K562 (cell line): ENCODE measurements around the gene ZNF165. TPM values are rescaled to one million over a fixed set of nuclear protein-coding genes. Genes with fewer than 3 reads are reported as not detected.

Source experiments
- ATAC-seq: fragments of 200-7000 bp; cut with Tn5 transposase; 3 replicates; pipeline ENCODE4 v1.9.1; 2020; ENCODE audit warnings: moderate library complexity
- BruUV-seq: library from RNA; stranded (reverse); fragments of 400-500 nt; replicated peaks from 2 replicates; lab custom pipeline; 2021; lab: Mats Ljungman, UMichigan
- CTCF ChIA-PET: fragments of 300-600 bp; formaldehyde crosslinking; extraction: SDS; loops from one replicate; lab custom pipeline; 2021; ENCODE audit warnings: low intra/inter-chr PET ratio; lab: Yijun Ruan, JAX
- POLR2A ChIA-PET: fragments of 300-600, 350-650 bp; sonication (Branson Sonifier 250); formaldehyde crosslinking; extraction: SDS; loops from one replicate; lab custom pipeline; 2021; ENCODE audit warnings: antibody characterized with exemption, inconsistent platforms; lab: Yijun Ruan, JAX
- DNase-seq, 4 experiments: peaks; one replicate each; pipeline versions ENCODE4 v3.0.0 to v3.0.0-alpha.2; 2011 to 2018; ENCODE audit warnings: low spot score in 3 of 4, mixed read lengths in 3 of 4; ENCODE audit errors: extremely low read depth in 1 of 4
- FAIRE-seq: peaks from 2 replicates; lab custom pipeline; 2011; peaks lifted over from hg19 to GRCh38; lab: Jason Lieb, UNC
- H2AFZ ChIP-seq: 2 replicates; pipeline ENCODE4 v1.6.0; 2011; ENCODE audit warnings: low read depth, low read length, control low read depth, inconsistent platforms
- H3K27ac ChIP-seq: fragments of 200-600 bp; 3 replicates; pipeline ENCODE4 v1.8.0; 2011; ENCODE audit warnings: low read depth, mild to moderate bottlenecking, control low read depth, inconsistent platforms, low read length, moderate library complexity, mixed read lengths; ENCODE audit errors: extremely low read depth
- H3K27me3 ChIP-seq, 2 experiments: fragments of 300-600 bp in 1 of 2; 2 replicates in 1 of 2; 3 replicates in 1 of 2; pipeline versions ENCODE4 v1.6.0 to v1.8.0; 2011; ENCODE audit warnings: inconsistent platforms in 2 of 2, low read length in 2 of 2, mild to moderate bottlenecking in 1 of 2, mixed read lengths in 1 of 2, moderate library complexity in 1 of 2; ENCODE audit not compliant: control insufficient read depth in 2 of 2, insufficient read depth in 2 of 2
- H3K36me3 ChIP-seq: fragments of 300-600 bp; 3 replicates; pipeline ENCODE4 v1.8.0; 2011; ENCODE audit warnings: mild to moderate bottlenecking, low read length, inconsistent platforms; ENCODE audit not compliant: control insufficient read depth, insufficient read depth
- H3K4me1 ChIP-seq, 2 experiments: fragments of 200-600 bp in 1 of 2; replicated peaks in 1 of 2; 2 replicates in 1 of 2; 3 replicates in 1 of 2; pipeline versions ENCODE4 v1.5.1 to v1.8.0; 2011; ENCODE audit warnings: inconsistent platforms in 2 of 2, low read length in 2 of 2, mild to moderate bottlenecking in 1 of 2, mixed read lengths in 1 of 2, moderate library complexity in 1 of 2; ENCODE audit not compliant: control insufficient read depth in 2 of 2, insufficient read depth in 2 of 2
- H3K4me2 ChIP-seq: 2 replicates; pipeline ENCODE4 v1.6.1; 2011; ENCODE audit warnings: low read length, control low read depth, inconsistent platforms, mixed read lengths; ENCODE audit not compliant: insufficient read depth
- H3K4me3 ChIP-seq: fragments of 200-600 bp; sonication (generic), shearing (Covaris generic); 2 replicates; pipeline ENCODE4 v1.5.1; 2016; ENCODE audit warnings: control low read depth, inconsistent platforms
- H3K79me2 ChIP-seq: fragments of 200-600 bp; 3 replicates; pipeline ENCODE4 v1.8.0; 2011; ENCODE audit warnings: low read length, inconsistent platforms; ENCODE audit not compliant: control insufficient read depth, insufficient read depth
- H3K9ac ChIP-seq, 2 experiments: 2 replicates each; pipeline versions ENCODE4 v1.6.0 to v1.6.1; 2011; ENCODE audit warnings: low read depth in 2 of 2, low read length in 2 of 2, control low read depth in 1 of 2, inconsistent platforms in 1 of 2, mild to moderate bottlenecking in 1 of 2, mixed read lengths in 1 of 2; ENCODE audit not compliant: insufficient read depth in 1 of 2
- H3K9me1 ChIP-seq: one replicate; pipeline ENCODE4 v1.6.0; 2011; ENCODE audit warnings: inconsistent platforms, mild to moderate bottlenecking, low read length, moderate library complexity; ENCODE audit not compliant: control insufficient read depth, insufficient read depth
- H3K9me3 ChIP-seq: replicated peaks from 2 replicates; pipeline ENCODE4 v1.5.1; 2011; ENCODE audit warnings: low read depth, low read length, inconsistent platforms; ENCODE audit not compliant: control insufficient read depth, insufficient read depth
- H4K20me1 ChIP-seq: replicated peaks from 2 replicates; pipeline ENCODE4 v1.6.1; 2011; ENCODE audit warnings: low read length, inconsistent platforms, mixed read lengths; ENCODE audit not compliant: control insufficient read depth, insufficient read depth
- CBFA2T3 ChIP-seq: fragments of 450-650 bp; IDR thresholded peaks from 2 replicates; pipeline ENCODE4 v1.6.1; 2017
- ID3 ChIP-seq, 2 experiments: fragments of 250-450 bp in 1 of 2; fragments of 450-650 bp in 1 of 2; sonication (Bioruptor Pico) in 1 of 2; IDR thresholded peaks; 2 replicates each; pipeline versions ENCODE4 v1.6.1 to v1.8.0; 2016 to 2021; ENCODE audit warnings: mild to moderate bottlenecking in 2 of 2, moderate library complexity in 2 of 2, missing compliant biosample characterization in 1 of 2, missing genetic modification characterization in 1 of 2
- KAT7 ChIP-seq: sonication (generic); formaldehyde crosslinking; IDR thresholded peaks from 2 replicates; pipeline ENCODE4 v1.8.0; 2022; ENCODE audit warnings: missing genetic modification reagents, mild to moderate bottlenecking, borderline replicate concordance
- LCOR ChIP-seq: sonication (generic); formaldehyde crosslinking; IDR thresholded peaks from 2 replicates; pipeline ENCODE4 v1.8.0; 2022; ENCODE audit warnings: mild to moderate bottlenecking, missing genetic modification reagents
- MAFK ChIP-seq: IDR thresholded peaks from 2 replicates; pipeline ENCODE4 v1.6.1; 2011; ENCODE audit warnings: low read length, improper control_type of control experiment
- MBD1 ChIP-seq: fragments of 250-450 bp; sonication (Bioruptor Pico); IDR thresholded peaks from 2 replicates; pipeline ENCODE4 v1.8.0; 2022; ENCODE audit warnings: inconsistent platforms
- MTA2 ChIP-seq: fragments of 450-650 bp; IDR thresholded peaks from 2 replicates; pipeline ENCODE4 v1.6.1; 2016; ENCODE audit warnings: low read depth
- NR2C2 ChIP-seq, 2 experiments: fragments of 200-800 bp in 1 of 2; sonication (Bioruptor generic) in 1 of 2; sonication (generic) in 1 of 2; formaldehyde crosslinking in 1 of 2; IDR thresholded peaks; 2 replicates each; pipeline versions ENCODE4 v1.6.1 to v1.8.0; 2016 to 2022; ENCODE audit warnings: mild to moderate bottlenecking in 1 of 2, missing compliant biosample characterization in 1 of 2, missing genetic modification characterization in 1 of 2, missing genetic modification reagents in 1 of 2
- RAD21 ChIP-seq, 2 experiments: fragments of 250-450 bp in 1 of 2; fragments of 450-650 bp in 1 of 2; sonication (Bioruptor Pico) in 1 of 2; formaldehyde crosslinking in 1 of 2; IDR thresholded peaks in 1 of 2; conservative IDR thresholded peaks in 1 of 2; 2 replicates each; pipeline versions ENCODE4 v1.4.0 to v1.8.0; 2020 to 2022; ENCODE audit warnings: mild to moderate bottlenecking in 2 of 2, moderate library complexity in 1 of 2
- SAP30 ChIP-seq: fragments of 200-600 bp; sonication (generic); IDR thresholded peaks from 2 replicates; pipeline ENCODE4 v1.6.1; 2012; ENCODE audit warnings: borderline replicate concordance, low read depth, mild to moderate bottlenecking, moderate library complexity, low read length, control low read depth, inconsistent platforms; ENCODE audit not compliant: insufficient read depth, poor library complexity, severe bottlenecking
- TFAM ChIP-seq: fragments of 250-450 bp; sonication (Bioruptor Pico); conservative IDR thresholded peaks from 2 replicates; pipeline ENCODE4 v1.5.0; 2021; ENCODE audit warnings: mild to moderate bottlenecking, moderate library complexity
- ZFP36 ChIP-seq: fragments of 150-350 bp; IDR thresholded peaks from 2 replicates; pipeline ENCODE4 v1.6.1; 2018; ENCODE audit warnings: low read length, low read depth; ENCODE audit not compliant: partially characterized antibody
- ZNF143 ChIP-seq: sonication (generic); formaldehyde crosslinking; IDR thresholded peaks from 2 replicates; pipeline ENCODE4 v1.9.0; 2022; ENCODE audit warnings: mild to moderate bottlenecking, missing genetic modification reagents
- ZNF316 ChIP-seq: fragments of 450-650 bp; IDR thresholded peaks from 2 replicates; pipeline ENCODE4 v1.6.1; 2016
- WGBS: fragments of 100-300 bp; shearing (Covaris generic); methylation state at CpG from one replicate; pipeline ENCODE4 v1.1.6; 2016; ENCODE audit warnings: low coverage, mixed read lengths; ENCODE audit not compliant: insufficient coverage; ENCODE audit errors: missing lambda C conversion rate; 5-methylcytosine and 5-hydroxymethylcytosine counted together
- in situ Hi-C: fragments of 300-500 bp; cut with MboI; formaldehyde crosslinking; loops from 4 replicates; pipeline ENCODE4 v1.15.0; 2018; ENCODE audit warnings: inconsistent platforms, mixed read lengths
- intact Hi-C: fragments of 100-400 bp; cut with micrococcal nuclease; formaldehyde crosslinking; loops from 2 replicates; pipeline ENCODE4 v1.14.2; 2022
- polyA plus RNA-seq, 8 experiments: library from polyadenylated mRNA; depleted of rRNA in 4 of 8; stranded (reverse) in 5 of 8; unstranded in 3 of 8; fragments of >200 nt; fragmentation: Nextera tagmentation in 2 of 8; fragmentation: Illumina TruSeq in 1 of 8; extraction: Ambion mirVana in 2 of 8; extraction: Trizol in 1 of 8; gene quantifications; 2 replicates each; pipeline versions ENCODE4 v1.2.1 to v1.2.3, GENCODE V29; 2011 to 2014; ENCODE audit warnings: inconsistent platforms in 1 of 8, missing spikeins in 1 of 8
- total RNA-seq, 7 experiments: library from RNA; depleted of rRNA in 6 of 7; stranded (reverse); fragments of >200 nt in 6 of 7; fragmentation: Illumina TruSeq in 2 of 7; extraction: Trizol in 2 of 7; gene quantifications; 2 replicates each; pipeline versions ENCODE4 v1.2.1 to v1.2.3, GENCODE V29; 2011 to 2021; ENCODE audit warnings: low replicate concordance in 1 of 7
- TF ChIP-seq, protein P1 (sequence below), 3 experiments: IDR thresholded peaks in 2 of 3; conservative IDR thresholded peaks in 1 of 3; 2 replicates each; pipeline ENCODE4 v1.5.1; 2011 to 2012; ENCODE audit warnings: low read length in 3 of 3, mild to moderate bottlenecking in 3 of 3, control low read depth in 2 of 3, improper control_type of control experiment in 1 of 3, inconsistent platforms in 1 of 3, low read depth in 1 of 3, mixed read lengths in 1 of 3, moderate library complexity in 1 of 3; ENCODE audit not compliant: insufficient read depth in 2 of 3
- TF ChIP-seq, protein P2 (sequence below): fragments of 450-650 bp; formaldehyde crosslinking; IDR thresholded peaks from 2 replicates; pipeline ENCODE4 v1.4.0; 2022; ENCODE audit warnings: mild to moderate bottlenecking, moderate library complexity

Gene ZNF165
- total and polyA plus RNA-seq, 9 of the 15 experiments (the other 6 are each of a cell fraction or from before 2014, with no cell fraction given): 0.82 to 3.6 (median 1.2) TPM

GRCh38 chr6:28105245-28105639 is 24.9 kb downstream of the ZNF165 start:
- ChIA-PET POLR2A (interaction anchor here (0.6 to 2.0 kb wide), 9 partner anchors 9 to 852 kb away, joined by 3 to 13 read pairs (median 5); a partner anchor contains a TSS), CTCF (interaction anchor here (0.7 kb wide), 1 partner anchor 250 kb away, joined by 3 read pairs; no protein-coding TSS in a partner anchor)
- peak; percentile 23 to 52 (median 34) for DNase-seq
- no peaks in the 10 kb centered on the region for H3K9me1 ChIP-seq
- WGBS: 23% methylated on average over 5 of the region's 5 CpGs
- intact Hi-C loops (loop anchor here (2.0 kb wide), 1 partner anchor 24 kb away; the partner anchor contains the start of gene ZNF165), in situ Hi-C loops (no loop called here)
- H3K9me3 ChIP-seq: no peaks in the 10 kb centered on the region
- no peaks in the 10 kb centered on the region for H4K20me1 ChIP-seq
- BruUV-seq: TSS peak; percentile 95
- H3K27me3 ChIP-seq: no peaks in the 10 kb centered on the region
- H3K4me1 ChIP-seq: peaks cover 4 to 7% of the 10 kb centered on the region in 2 experiments; a peak in 3 of 5 replicates
- peak overlapping the region; percentile 70 for H3K27ac ChIP-seq
- no peaks in the 10 kb centered on the region for H3K79me2 ChIP-seq
- H3K4me3 ChIP-seq: peak overlapping the region; percentile 57
- H3K9ac ChIP-seq: peak overlapping the region; percentile 81 to 90; a peak in 3 of 4 replicates
- H2AFZ ChIP-seq: peak overlapping the region; percentile 98
- no peak for FAIRE-seq
- no peaks in the 10 kb centered on the region for H3K36me3 ChIP-seq
- H3K4me2 ChIP-seq: peak overlapping the region; percentile 90
- peak; percentile 48 for ATAC-seq
- no peak for TF ChIP-seq LCOR (CRISPR knock-in tag)
- peak; percentile 9; the same call in 1 of the 2 replicates for TF ChIP-seq KAT7 (CRISPR knock-in tag)
- no peak for TF ChIP-seq ZNF316
- no peak for TF ChIP-seq MBD1
- TF ChIP-seq ID3 (CRISPR knock-in tag; IDR thresholded peaks at IDR 0.05): no peak
- TF ChIP-seq ID3 (tag; IDR thresholded peaks at IDR 0.05): no peak
- TF ChIP-seq MTA2: no peak
- TF ChIP-seq MAFK: no peak
- TF ChIP-seq SAP30: peak; percentile 16
- TF ChIP-seq, protein P1, sequence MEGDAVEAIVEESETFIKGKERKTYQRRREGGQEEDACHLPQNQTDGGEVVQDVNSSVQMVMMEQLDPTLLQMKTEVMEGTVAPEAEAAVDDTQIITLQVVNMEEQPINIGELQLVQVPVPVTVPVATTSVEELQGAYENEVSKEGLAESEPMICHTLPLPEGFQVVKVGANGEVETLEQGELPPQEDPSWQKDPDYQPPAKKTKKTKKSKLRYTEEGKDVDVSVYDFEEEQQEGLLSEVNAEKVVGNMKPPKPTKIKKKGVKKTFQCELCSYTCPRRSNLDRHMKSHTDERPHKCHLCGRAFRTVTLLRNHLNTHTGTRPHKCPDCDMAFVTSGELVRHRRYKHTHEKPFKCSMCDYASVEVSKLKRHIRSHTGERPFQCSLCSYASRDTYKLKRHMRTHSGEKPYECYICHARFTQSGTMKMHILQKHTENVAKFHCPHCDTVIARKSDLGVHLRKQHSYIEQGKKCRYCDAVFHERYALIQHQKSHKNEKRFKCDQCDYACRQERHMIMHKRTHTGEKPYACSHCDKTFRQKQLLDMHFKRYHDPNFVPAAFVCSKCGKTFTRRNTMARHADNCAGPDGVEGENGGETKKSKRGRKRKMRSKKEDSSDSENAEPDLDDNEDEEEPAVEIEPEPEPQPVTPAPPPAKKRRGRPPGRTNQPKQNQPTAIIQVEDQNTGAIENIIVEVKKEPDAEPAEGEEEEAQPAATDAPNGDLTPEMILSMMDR (IDR thresholded peaks at IDR 0.05 in 2 of 3, conservative IDR thresholded peaks at IDR 0.05 in 1 of 3; ENCODE audit: insufficient read depth in 2 of 3, low read depth in 1 of 3, low read length in 3 of 3): 0 out of 6 replicates have a peak, but pooled peaks of 1 of the 3 experiments have one; percentile 10
- TF ChIP-seq, protein P2, sequence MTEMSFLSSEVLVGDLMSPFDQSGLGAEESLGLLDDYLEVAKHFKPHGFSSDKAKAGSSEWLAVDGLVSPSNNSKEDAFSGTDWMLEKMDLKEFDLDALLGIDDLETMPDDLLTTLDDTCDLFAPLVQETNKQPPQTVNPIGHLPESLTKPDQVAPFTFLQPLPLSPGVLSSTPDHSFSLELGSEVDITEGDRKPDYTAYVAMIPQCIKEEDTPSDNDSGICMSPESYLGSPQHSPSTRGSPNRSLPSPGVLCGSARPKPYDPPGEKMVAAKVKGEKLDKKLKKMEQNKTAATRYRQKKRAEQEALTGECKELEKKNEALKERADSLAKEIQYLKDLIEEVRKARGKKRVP: no peak
- no peak for TF ChIP-seq NR2C2 (CRISPR knock-in tag; IDR thresholded peaks at IDR 0.05)
- no peak for TF ChIP-seq NR2C2 (tag; IDR thresholded peaks at IDR 0.05)
- TF ChIP-seq ZFP36: no peak
- TF ChIP-seq CBFA2T3: no peak
- 0 out of 4 replicates have a peak, but pooled peaks of 1 of the 2 experiments have one; percentile 19 for TF ChIP-seq RAD21 (CRISPR knock-in tag; conservative IDR thresholded peaks at IDR 0.05 in 1 of 2, IDR thresholded peaks at IDR 0.05 in 1 of 2)
- 0 out of 2 replicates have a peak, but pooled peaks have one; percentile 33 for TF ChIP-seq ZNF143 (CRISPR knock-in tag)
- no peak for TF ChIP-seq TFAM (CRISPR knock-in tag)
